H1 (cell line): ENCODE results near the gene INO80C. TPM values are rescaled to one million over a fixed set of nuclear protein-coding genes. Genes with fewer than 3 reads are reported as not detected.

ENCODE experiments used
- CHD7 ChIP-seq: fragments of 300-600 bp; sonication (generic); IDR thresholded peaks from 2 replicates; pipeline ENCODE4 v1.7.1; 2012; ENCODE audit warnings: low read length, moderate library complexity, mild to moderate bottlenecking, inconsistent platforms; ENCODE audit not compliant: insufficient replicate concordance
- GTF2F1 ChIP-seq: IDR thresholded peaks from 2 replicates; pipeline ENCODE4 v1.6.1; 2012; ENCODE audit warnings: low read depth, low read length, improper control_type of control experiment, borderline replicate concordance
- YY1 ChIP-seq: IDR thresholded peaks from 2 replicates; pipeline ENCODE4 v1.6.1; 2011; ENCODE audit warnings: low read depth, mild to moderate bottlenecking, low read length
- polyA plus RNA-seq, 7 experiments: library from polyadenylated mRNA; depleted of rRNA in 3 of 7; stranded (reverse) in 5 of 7; unstranded in 2 of 7; fragments of >200 nt in 5 of 7; fragments of 200-250 nt in 2 of 7; gene quantifications; 1 replicate in 5 of 7; 2 replicates in 1 of 7; 4 replicates in 1 of 7; pipeline versions ENCODE4 v1.2.1 to v1.2.3, GENCODE V29; 2011 to 2013; ENCODE audit warnings: missing spikeins in 2 of 7, mixed read lengths in 2 of 7
- total RNA-seq: library from RNA; stranded (reverse); fragmentation: NEBNext Ultra II Directional; extraction: Animal tissue kit (Norgen Biotek cat#: 25700); gene quantifications from 2 replicates; pipeline ENCODE4 v1.2.1, GENCODE V29; 2021

The INO80C gene
- total and polyA plus RNA-seq, 2 of the 8 experiments (the other 6 are each of a cell fraction or from before 2014, with no cell fraction given): 30.1 to 48.9 TPM

- TF ChIP-seq CHD7 (no peak), YY1 (no peak), GTF2F1 (no peak)
Observed at GRCh38 chr18:35426786-35427185, 71.0 kb downstream of the INO80C start (continued).
